ENCODE data around the gene GLB1L2. TPM values are rescaled to one million over a fixed set of nuclear protein-coding genes. Genes with fewer than 3 reads are reported as not detected.

Gene GLB1L2
- polyA plus RNA-seq, 12 donors = 0.45 to 1.4 (median 0.70) TPM; not detected in 2

GRCh38 chr11:134367781-134368180 is 36.0 kb downstream of the GLB1L2 start:
- DNase-seq = no peak

GRCh38 chr11:134369656-134370525 is 38.1 kb downstream of the GLB1L2 start:
- DNase-seq = no peak

- no peak for DNase-seq
Measured at GRCh38 chr11:134370526-134371435, 39.0 kb downstream of the GLB1L2 start.

- DNase-seq = no peak
Measured at GRCh38 chr11:134371436-134372185, 39.8 kb downstream of the GLB1L2 start.

GRCh38 chr11:134372536-134372935 is 40.7 kb downstream of the GLB1L2 start:
- DNase-seq = no peak

- DNase-seq = no peak
Measured at GRCh38 chr11:134372961-134373360, 41.2 kb downstream of the GLB1L2 start.

- no peak for DNase-seq
Measured at GRCh38 chr11:134373591-134374052, 41.8 kb downstream of the GLB1L2 start.

- DNase-seq = no peak
Measured at GRCh38 chr11:134374171-134374570, 42.4 kb downstream of the GLB1L2 start.

GRCh38 chr11:134374891-134375550 is 43.2 kb downstream of the GLB1L2 start:
- DNase-seq = no peak

GRCh38 chr11:134376150-134376921 is 44.5 kb downstream of the GLB1L2 start:
- no peak for DNase-seq

- no peak for DNase-seq
Measured at GRCh38 chr11:134377876-134378275, 46.1 kb downstream of the GLB1L2 start.

- DNase-seq = no peak
Measured at GRCh38 chr11:134379241-134379640, 47.5 kb downstream of the GLB1L2 start.

- no peak for DNase-seq
Measured at GRCh38 chr11:134380229-134380628, 48.4 kb downstream of the GLB1L2 start.

- no peak for DNase-seq
Measured at GRCh38 chr11:134380785-134381184, 49.0 kb downstream of the GLB1L2 start.

GRCh38 chr11:134382257-134382656 is 50.5 kb downstream of the GLB1L2 start:
- DNase-seq = no peak

- DNase-seq = no peak
Measured at GRCh38 chr11:134382830-134383229, 51.0 kb downstream of the GLB1L2 start.

- DNase-seq = no peak
Measured at GRCh38 chr11:134383576-134384221, 51.9 kb downstream of the GLB1L2 start.

- no peak for DNase-seq
Measured at GRCh38 chr11:134384406-134384805, 52.6 kb downstream of the GLB1L2 start.

GRCh38 chr11:134385171-134385570 is 53.4 kb downstream of the GLB1L2 start:
- DNase-seq = no peak
